Body of pancreas (tissue), 4 donors: ENCODE measurements around the gene GON4L. TPM values are rescaled to one million over a fixed set of nuclear protein-coding genes. Genes with fewer than 3 reads are reported as not detected.
A peak's percentile ranks its signal among the peaks of the same experiment; 100 is the strongest.
"Not testable (repeated sequence)": the region's sequence is repeated elsewhere in the genome, so short reads cannot be mapped to it uniquely, and the experiment has no call there.

Experiments
- ATAC-seq: fragments of 150-250 bp; one replicate; pipeline ENCODE4 v1.9.1; 2016
- DNase-seq, 4 donors: peaks; one replicate each; pipeline ENCODE4 v3.0.0-alpha.2; 2019
- H3K27ac ChIP-seq, 4 donors: fragments of 200-600 bp; sonication (generic); 1 replicate in 3 of 4; 2 replicates in 1 of 4; pipeline versions ENCODE4 v1.5.1 to v1.6.1; 2016 to 2019; ENCODE audit warnings: mild to moderate bottlenecking in 1 of 4, mixed read lengths in 1 of 4, moderate library complexity in 1 of 4
- H3K27me3 ChIP-seq, 2 donors: fragments of 200-600 bp; sonication (generic); one replicate each; pipeline ENCODE4 v1.6.0; 2016; ENCODE audit warnings: mild to moderate bottlenecking in 1 of 2
- H3K36me3 ChIP-seq, 2 donors: fragments of 200-600 bp; sonication (generic); replicated peaks in 1 of 2; 2 replicates each; pipeline ENCODE4 v1.5.1; 2016; ENCODE audit warnings: low read depth in 2 of 2; ENCODE audit not compliant: insufficient read depth in 1 of 2
- H3K4me1 ChIP-seq: fragments of 200-600 bp; sonication (generic); one replicate; pipeline ENCODE4 v1.6.0; 2016
- H3K4me3 ChIP-seq, 2 donors: fragments of 200-600 bp; sonication (generic); 1 replicate in 1 of 2; 2 replicates in 1 of 2; pipeline ENCODE4 v1.5.1; 2016 to 2019
- H3K9me3 ChIP-seq, 3 donors: fragments of 200-600 bp; sonication (generic); 1 replicate in 2 of 3; 2 replicates in 1 of 3; pipeline ENCODE4 v1.5.1; 2016
- CTCF ChIP-seq, 7 experiments: fragments of 450-650 bp in 4 of 7; fragments of 200-600 bp in 3 of 7; sonication (generic) in 3 of 7; IDR thresholded peaks; one replicate each; pipeline ENCODE4 v1.5.1; 2016 to 2019; ENCODE audit warnings: antibody characterized with exemption in 7 of 7
- POLR2A ChIP-seq, 3 donors: fragments of 450-650 bp; IDR thresholded peaks; one replicate each; pipeline ENCODE4 v1.6.1; 2016; ENCODE audit warnings: antibody characterized with exemption in 3 of 3, mild to moderate bottlenecking in 2 of 3
- WGBS, 2 donors: methylation state at CpG; one replicate each; pipeline ENCODE4 v1.1.5; 2017; 5-methylcytosine and 5-hydroxymethylcytosine counted together
- intact Hi-C: fragments of 100-400 bp; cut with DNase I; formaldehyde crosslinking; loops from one replicate; pipeline ENCODE4 v1.15.1; 2023
- total RNA-seq, 2 donors: library from RNA; depleted of rRNA; stranded (reverse); fragments of >200 nt; gene quantifications; one replicate each; pipeline ENCODE4 v1.1.0, GENCODE V29; 2016

Gene GON4L
- total RNA-seq, 2 donors from 2014 or later, result 26.7 to 44.4 TPM

- Histone ChIP-seq H3K9me3 (no peaks in the 10 kb centered on the region), H3K36me3 (peaks cover 18 to 41% of the 10 kb centered on the region in 2 donors), H3K27me3 (no peaks in the 10 kb centered on the region), H3K4me3 (no peak overlapping the region), H3K4me1 (peaks cover 3% of the 10 kb centered on the region), H3K27ac (no peak overlapping the region)
- DNase-seq (no peak), ATAC-seq (no peak)
- TF ChIP-seq CTCF (IDR thresholded peaks at IDR 0.05) (no peak), POLR2A (IDR thresholded peaks at IDR 0.05) (no peak)
- WGBS, 2 donors, result 85 to 86% methylated on average over 2 of the region's 2 CpGs
- intact Hi-C loops, result no loop called here
Measured at GRCh38 chr1:155898888-155899287, 41.9 kb upstream of the GON4L start.

- Histone ChIP-seq H3K4me1 (peaks cover 13% of the 10 kb centered on the region), H3K9me3 (no peaks in the 10 kb centered on the region), H3K27me3 (no peaks in the 10 kb centered on the region), H3K27ac (no peak overlapping the region), H3K4me3 (no peak overlapping the region), H3K36me3 (peaks cover 15 to 31% of the 10 kb centered on the region in 2 donors)
- ATAC-seq, result no peak
- intact Hi-C loops, result no loop called here
- DNase-seq, result no peak
- TF ChIP-seq CTCF (IDR thresholded peaks at IDR 0.05), result no peak
- 87% methylated on average over 1 of the region's 1 CpG for WGBS, 2 donors
Measured at GRCh38 chr1:155897746-155898145, 40.7 kb upstream of the GON4L start.

GRCh38 chr1:155896476-155896875 is 39.5 kb upstream of the GON4L start:
- peaks cover 15 to 23% of the 10 kb centered on the region in 2 donors for H3K36me3 ChIP-seq
- not testable (repeated sequence) for H3K9me3 ChIP-seq
- WGBS, 2 donors, result 90 to 92% methylated on average over 8 of the region's 8 CpGs

GRCh38 chr1:155895617-155896016 is 38.6 kb upstream of the GON4L start:
- H3K27me3 ChIP-seq, H3K9me3 ChIP-seq, H3K27ac ChIP-seq, intact Hi-C loops, DNase-seq, ATAC-seq, H3K4me3 ChIP-seq: not testable (repeated sequence)
- Histone ChIP-seq H3K4me1 (peaks cover 18% of the 10 kb centered on the region), H3K36me3 (peaks cover 6 to 19% of the 10 kb centered on the region in 2 donors)
- 86 to 93% methylated on average over 6 of the region's 6 CpGs for WGBS, 2 donors

More at GRCh38 chr1:155896476-155896875, 39.5 kb upstream of the GON4L start:
- H3K27me3 ChIP-seq, DNase-seq, H3K27ac ChIP-seq, intact Hi-C loops, H3K4me3 ChIP-seq, ATAC-seq: not testable (repeated sequence)
- H3K4me1 ChIP-seq, result peaks cover 18% of the 10 kb centered on the region

GRCh38 chr1:155893389-155894142 is 36.6 kb upstream of the GON4L start:
- ATAC-seq (peak; percentile 74), DNase-seq (peak in 1 of 4 donors; percentile 26)
- peaks cover 18% of the 10 kb centered on the region for H3K4me1 ChIP-seq
- WGBS, 2 donors, result 55 to 62% methylated on average over 10 of the region's 10 CpGs
- TF ChIP-seq CTCF (IDR thresholded peaks at IDR 0.05) (no peak), POLR2A (IDR thresholded peaks at IDR 0.05) (no peak)
- H3K4me3 ChIP-seq, result no peak overlapping the region
- H3K36me3 ChIP-seq, result peaks cover 0 to 4% of the 10 kb centered on the region in 2 donors
- peak overlapping the region in 3 of 4 donors; percentile 44 to 79 (median 50) for H3K27ac ChIP-seq
- intact Hi-C loops, result no loop called here
- no peaks in the 10 kb centered on the region for H3K9me3 ChIP-seq
- no peaks in the 10 kb centered on the region for H3K27me3 ChIP-seq

GRCh38 chr1:155892796-155893195 is 35.8 kb upstream of the GON4L start:
- WGBS, 2 donors, result 36 to 42% methylated on average over 3 of the region's 3 CpGs
- Histone ChIP-seq H3K4me3 (no peak overlapping the region), H3K27me3 (no peaks in the 10 kb centered on the region), H3K4me1 (peaks cover 18% of the 10 kb centered on the region), H3K36me3 (peaks cover 0 to 1% of the 10 kb centered on the region in 2 donors), H3K27ac (peak overlapping the region; percentile 17 to 79 (median 47)), H3K9me3 (no peaks in the 10 kb centered on the region)
- TF ChIP-seq CTCF (IDR thresholded peaks at IDR 0.05), result no peak
- no peak for TF ChIP-seq POLR2A (IDR thresholded peaks at IDR 0.05)
- no peak for DNase-seq
- intact Hi-C loops, result no loop called here
- ATAC-seq, result no peak
